Activated CD4-positive, alpha-beta T cell treated with anti-CD3 and anti-CD28 coated beads, Interleukin-2, amount 10 ng/mL, durations not matched to agents 7 days and 5 days (primary cell): Measurements from ENCODE around the gene SERPINF2. TPM values are rescaled to one million over a fixed set of nuclear protein-coding genes. Genes with fewer than 3 reads are reported as not detected.
"Not testable (repeated sequence)": the region's sequence is repeated elsewhere in the genome, so short reads cannot be mapped to it uniquely, and the experiment has no call there.

ENCODE experiments used
- CTCF ChIA-PET: fragments of 350-600 bp; sonication (Branson Sonifier 250); formaldehyde crosslinking; loops from one replicate; lab custom pipeline; 2021; ENCODE audit warnings: antibody characterized with exemption; lab: Charles Lee
- POLR2A ChIA-PET: fragments of 350-600 bp; sonication (Branson Sonifier 250); formaldehyde crosslinking; loops from one replicate; lab custom pipeline; 2021; ENCODE audit warnings: antibody characterized with exemption; lab: Charles Lee
- DNase-seq: peaks from one replicate; pipeline ENCODE4 v3.0.0-alpha.2; 2020
- H3K27ac Mint-ChIP-seq: one replicate; pipeline ENCODE4 v1.8.0; 2021; ENCODE audit warnings: mild to moderate bottlenecking, moderate library complexity, mixed read lengths
- H3K27me3 Mint-ChIP-seq: one replicate; pipeline ENCODE4 v1.8.0; 2021; ENCODE audit warnings: mixed read lengths
- H3K36me3 Mint-ChIP-seq: one replicate; pipeline ENCODE4 v1.8.0; 2021; ENCODE audit warnings: low read depth, mixed read lengths
- H3K4me1 Mint-ChIP-seq: one replicate; pipeline ENCODE4 v1.8.0; 2021; ENCODE audit warnings: mixed read lengths
- H3K4me3 Mint-ChIP-seq: one replicate; pipeline ENCODE4 v1.8.0; 2021; ENCODE audit warnings: mild to moderate bottlenecking, moderate library complexity, mixed read lengths
- H3K9me3 Mint-ChIP-seq: one replicate; pipeline ENCODE4 v1.8.0; 2021; ENCODE audit warnings: mixed read lengths
- total RNA-seq, 2 experiments: library from RNA; stranded (reverse); gene quantifications; one replicate each; pipeline ENCODE4 v1.2.3, GENCODE V29; 2021

Gene SERPINF2
- total RNA-seq, 2 experiments from 2014 or later, result 0.79 to 1.3 TPM

- peaks cover 4% of the 10 kb centered on the region for H3K36me3 Mint-ChIP-seq
- DNase-seq, result no peak
- peaks cover 2% of the 10 kb centered on the region for H3K9me3 Mint-ChIP-seq
- H3K4me1 Mint-ChIP-seq, result peaks cover 50% of the 10 kb centered on the region
- H3K27me3 Mint-ChIP-seq, result peaks cover 3% of the 10 kb centered on the region
- H3K4me3 Mint-ChIP-seq, result peak overlapping the region; percentile 45
- H3K27ac Mint-ChIP-seq, result peak overlapping the region; percentile 97
- CTCF ChIA-PET, result interaction anchor here (0.6 to 1.7 kb wide), 5 partner anchors 10 to 201 kb away, joined by 3 to 6 read pairs (median 3); no protein-coding TSS in a partner anchor
- POLR2A ChIA-PET, result no interaction called here
Observed at GRCh38 chr17:1762901-1763898, 20.5 kb downstream of the SERPINF2 start.

- DNase-seq, result peak; percentile 90
- Mint-ChIP-seq H3K27me3 (no peaks in the 10 kb centered on the region), H3K9me3 (peaks cover 2% of the 10 kb centered on the region), H3K4me1 (peaks cover 45% of the 10 kb centered on the region), H3K36me3 (peaks cover 4% of the 10 kb centered on the region), H3K27ac (peak overlapping the region; percentile 97), H3K4me3 (peak overlapping the region; percentile 45)
- ChIA-PET POLR2A (no interaction called here), CTCF (interaction anchor here (1.0 to 1.7 kb wide), 3 partner anchors 9 to 102 kb away, joined by 3 to 6 read pairs (median 4); no protein-coding TSS in a partner anchor)
Observed at GRCh38 chr17:1764284-1764683, 21.6 kb downstream of the SERPINF2 start.

- Mint-ChIP-seq H3K27ac (peak overlapping the region; percentile 97), H3K4me1 (peaks cover 50% of the 10 kb centered on the region), H3K4me3 (peak overlapping the region; percentile 45)
- H3K27me3 Mint-ChIP-seq, H3K36me3 Mint-ChIP-seq, H3K9me3 Mint-ChIP-seq, DNase-seq: not testable (repeated sequence)
- ChIA-PET CTCF (interaction anchor here (1.0 to 1.7 kb wide), 3 partner anchors 9 to 101 kb away, joined by 3 to 6 read pairs (median 4); no protein-coding TSS in a partner anchor), POLR2A (interaction anchor here (0.7 kb wide), 1 partner anchor 476 kb away, joined by 4 read pairs; no protein-coding TSS in a partner anchor)
Observed at GRCh38 chr17:1764705-1765104, 22.0 kb downstream of the SERPINF2 start.

- H3K4me1 Mint-ChIP-seq, result peaks cover 52% of the 10 kb centered on the region
- POLR2A ChIA-PET, result interaction anchor here (0.6 to 0.7 kb wide), 2 partner anchors 99 to 475 kb away, joined by 3 to 4 read pairs; no protein-coding TSS in a partner anchor
- H3K27ac Mint-ChIP-seq, result peak overlapping the region; percentile 25
- H3K9me3 Mint-ChIP-seq, result peaks cover 2% of the 10 kb centered on the region
- DNase-seq, result no peak
- CTCF ChIA-PET, result interaction anchor here (0.6 to 1.3 kb wide), 6 partner anchors 8 to 161 kb away, joined by 3 to 5 read pairs (median 3); no protein-coding TSS in a partner anchor
- no peak overlapping the region for H3K4me3 Mint-ChIP-seq
- no peaks in the 10 kb centered on the region for H3K27me3 Mint-ChIP-seq
- peaks cover 4% of the 10 kb centered on the region for H3K36me3 Mint-ChIP-seq
Observed at GRCh38 chr17:1765576-1765975, 22.9 kb downstream of the SERPINF2 start.

GRCh38 chr17:1766382-1767135 is 23.9 kb downstream of the SERPINF2 start:
- Mint-ChIP-seq H3K27ac (peak overlapping the region; percentile 25), H3K4me3 (no peak overlapping the region), H3K27me3 (no peaks in the 10 kb centered on the region), H3K9me3 (peaks cover 2% of the 10 kb centered on the region), H3K36me3 (peaks cover 4% of the 10 kb centered on the region), H3K4me1 (peaks cover 56% of the 10 kb centered on the region)
- CTCF ChIA-PET, result interaction anchor here (0.6 to 1.7 kb wide), 7 partner anchors 9 to 160 kb away, joined by 3 to 5 read pairs (median 3); no protein-coding TSS in a partner anchor
- DNase-seq, result no peak
- POLR2A ChIA-PET, result no interaction called here

GRCh38 chr17:1767358-1767757 is 24.7 kb downstream of the SERPINF2 start:
- H3K9me3 Mint-ChIP-seq, result peaks cover 2% of the 10 kb centered on the region
- no peaks in the 10 kb centered on the region for H3K27me3 Mint-ChIP-seq
- H3K4me3 Mint-ChIP-seq, result no peak overlapping the region
- H3K27ac Mint-ChIP-seq, result peak overlapping the region; percentile 54
- no peak for DNase-seq
- peaks cover 4% of the 10 kb centered on the region for H3K36me3 Mint-ChIP-seq
- CTCF ChIA-PET, result interaction anchor here (1.7 kb wide), 1 partner anchor 50 kb away, joined by 3 read pairs; no protein-coding TSS in a partner anchor
- H3K4me1 Mint-ChIP-seq, result peaks cover 51% of the 10 kb centered on the region
- POLR2A ChIA-PET, result no interaction called here

GRCh38 chr17:1769822-1770477 is 27.3 kb downstream of the SERPINF2 start:
- Mint-ChIP-seq H3K4me1 (peaks cover 30% of the 10 kb centered on the region), H3K27ac (peak overlapping the region; percentile 64), H3K4me3 (no peak overlapping the region), H3K27me3 (no peaks in the 10 kb centered on the region), H3K9me3 (no peaks in the 10 kb centered on the region), H3K36me3 (peaks cover 2% of the 10 kb centered on the region)
- ChIA-PET CTCF (interaction anchor here (0.6 to 2.2 kb wide), 4 partner anchors 12 to 120 kb away, joined by 3 to 7 read pairs (median 4); partner anchors contain the start of gene RILP), POLR2A (no interaction called here)
- DNase-seq, result no peak

- peaks cover 14% of the 10 kb centered on the region for H3K36me3 Mint-ChIP-seq
- H3K4me3 Mint-ChIP-seq, H3K9me3 Mint-ChIP-seq, POLR2A ChIA-PET, H3K27me3 Mint-ChIP-seq, DNase-seq: not testable (repeated sequence)
- peaks cover 20% of the 10 kb centered on the region for H3K4me1 Mint-ChIP-seq
- H3K27ac Mint-ChIP-seq, result peak overlapping the region; percentile 84
- CTCF ChIA-PET, result interaction anchor here (0.5 to 2.3 kb wide), 8 partner anchors 9 to 52 kb away, joined by 3 to 8 read pairs (median 3); no protein-coding TSS in a partner anchor
Observed at GRCh38 chr17:1773000-1773695, 30.5 kb downstream of the SERPINF2 start.

GRCh38 chr17:1773696-1774181 is 31.1 kb downstream of the SERPINF2 start:
- no peaks in the 10 kb centered on the region for H3K9me3 Mint-ChIP-seq
- H3K4me3 Mint-ChIP-seq, result no peak overlapping the region
- H3K27ac Mint-ChIP-seq, result no peak overlapping the region
- peaks cover 20% of the 10 kb centered on the region for H3K4me1 Mint-ChIP-seq
- H3K27me3 Mint-ChIP-seq, result no peaks in the 10 kb centered on the region
- ChIA-PET CTCF (interaction anchor here (0.8 to 1.7 kb wide), 6 partner anchors 8 to 43 kb away, joined by 3 to 6 read pairs (median 3); no protein-coding TSS in a partner anchor), POLR2A (no interaction called here)
- peaks cover 14% of the 10 kb centered on the region for H3K36me3 Mint-ChIP-seq
- no peak for DNase-seq

GRCh38 chr17:1774390-1775176 is 31.9 kb downstream of the SERPINF2 start:
- ChIA-PET CTCF (interaction anchor here (1.1 to 1.7 kb wide), 3 partner anchors 10 to 22 kb away, joined by 3 to 6 read pairs (median 3); no protein-coding TSS in a partner anchor), POLR2A (no interaction called here)
- peaks cover 17% of the 10 kb centered on the region for H3K4me1 Mint-ChIP-seq
- H3K27me3 Mint-ChIP-seq, result no peaks in the 10 kb centered on the region
- H3K4me3 Mint-ChIP-seq, result no peak overlapping the region
- DNase-seq, result no peak
- H3K36me3 Mint-ChIP-seq, result peaks cover 18% of the 10 kb centered on the region
- H3K9me3 Mint-ChIP-seq, result no peaks in the 10 kb centered on the region
- H3K27ac Mint-ChIP-seq, result peak overlapping the region; percentile 25
